Cerebellar nuclear complex (tissue), 1 donor: ENCODE data around the gene GPLD1.
A peak's percentile ranks its signal among the peaks of the same experiment; 100 is the strongest.

Experiments used
- DNase-seq, 2 experiments: peaks; one replicate each; lab custom pipeline; 2025; lab: John Stamatoyannopoulos, UW

GPLD1 gene

GRCh38 chr6:24497254-24497970, 8.0 kb upstream of the GPLD1 start:
- no peak for DNase-seq

- DNase-seq: peak; percentile 8 to 67
Measured at GRCh38 chr6:24494821-24495795, 5.7 kb upstream of the GPLD1 start, which contains the start of gene ALDH5A1. Gene ALDH5A1 (plus strand): TSS chr6:24494969. CDS start chr6:24494997, 28 bp downstream.

- DNase-seq: no peak
Measured at GRCh38 chr6:24493945-24494820, 4.8 kb upstream of the GPLD1 start.

- DNase-seq: no peak
Measured at GRCh38 chr6:24492475-24492874, 3.1 kb upstream of the GPLD1 start.

GRCh38 chr6:24490948-24491347, 1.6 kb upstream of the GPLD1 start:
- no peak for DNase-seq

GRCh38 chr6:24489881-24490280, 503 bp upstream of the GPLD1 start:
- DNase-seq: no peak

- DNase-seq: no peak
Measured at GRCh38 chr6:24486065-24486464, 3.3 kb downstream of the GPLD1 start.

GRCh38 chr6:24484657-24485323, 4.6 kb downstream of the GPLD1 start:
- DNase-seq: no peak

GRCh38 chr6:24481449-24481848, 7.9 kb downstream of the GPLD1 start:
- no peak for DNase-seq

GRCh38 chr6:24480705-24481104, 8.7 kb downstream of the GPLD1 start:
- no peak for DNase-seq

- DNase-seq: no peak
Measured at GRCh38 chr6:24478903-24479302, 10.5 kb downstream of the GPLD1 start.

GRCh38 chr6:24477070-24477469, 12.3 kb downstream of the GPLD1 start:
- DNase-seq: no peak

- no peak for DNase-seq
Measured at GRCh38 chr6:24476631-24477030, 12.7 kb downstream of the GPLD1 start.

- no peak for DNase-seq
Measured at GRCh38 chr6:24472181-24472580, 17.2 kb downstream of the GPLD1 start.

- DNase-seq: no peak
Measured at GRCh38 chr6:24469811-24470210, 19.6 kb downstream of the GPLD1 start.

- DNase-seq: no peak
Measured at GRCh38 chr6:24464253-24465038, 24.9 kb downstream of the GPLD1 start.

GRCh38 chr6:24460966-24461365, 28.4 kb downstream of the GPLD1 start:
- DNase-seq: no peak

GRCh38 chr6:24458941-24459340, 30.4 kb downstream of the GPLD1 start:
- no peak for DNase-seq

GRCh38 chr6:24458134-24458533, 31.2 kb downstream of the GPLD1 start:
- no peak for DNase-seq

- no peak for DNase-seq
Measured at GRCh38 chr6:24455061-24455460, 34.3 kb downstream of the GPLD1 start.

- no peak for DNase-seq
Measured at GRCh38 chr6:24454452-24454851, 34.9 kb downstream of the GPLD1 start.
